B cell (primary cell): ENCODE data around the gene FMNL1.

ENCODE experiments used
- CTCF ChIP-seq: fragments of 200-600 bp; IDR thresholded peaks from one replicate; pipeline ENCODE4 v1.8.0; 2022; ENCODE audit warnings: antibody characterized with exemption, mild to moderate bottlenecking
- EZH2 ChIP-seq: IDR thresholded peaks from 2 replicates; pipeline ENCODE4 v1.6.1; 2012; ENCODE audit warnings: borderline replicate concordance, low read depth, mild to moderate bottlenecking, moderate library complexity, low read length; ENCODE audit not compliant: insufficient read depth, poor library complexity, severe bottlenecking

GRCh38 chr17:45177563-45177962 is 44.1 kb upstream of the FMNL1 start:
- no peak for TF ChIP-seq CTCF
- no peak for TF ChIP-seq EZH2
